DMS79 treated with DMSO at 0.1 percent for 48 hours (cell line): ENCODE results near the gene ANKMY1.

Experiments used
- DNase-seq: peaks from one replicate; lab custom pipeline; 2025; lab: John Stamatoyannopoulos, UW

The ANKMY1 gene

GRCh38 chr2:240581811-240582210 lies 24.0 kb upstream of the ANKMY1 start:
- no peak for DNase-seq

GRCh38 chr2:240579771-240580614 lies 22.2 kb upstream of the ANKMY1 start:
- peak; percentile 40 for DNase-seq

GRCh38 chr2:240579071-240579762 lies 21.4 kb upstream of the ANKMY1 start:
- DNase-seq = no peak

- no peak for DNase-seq
Measured at GRCh38 chr2:240578488-240578887, 20.7 kb upstream of the ANKMY1 start.

- DNase-seq = no peak
Measured at GRCh38 chr2:240578110-240578450, 20.3 kb upstream of the ANKMY1 start.

- no peak for DNase-seq
Measured at GRCh38 chr2:240577281-240578109, 19.7 kb upstream of the ANKMY1 start.

GRCh38 chr2:240576436-240577205 lies 18.8 kb upstream of the ANKMY1 start:
- DNase-seq = no peak

GRCh38 chr2:240576036-240576435 lies 18.2 kb upstream of the ANKMY1 start:
- no peak for DNase-seq

- DNase-seq = no peak
Measured at GRCh38 chr2:240575101-240575965, 17.5 kb upstream of the ANKMY1 start.

- no peak for DNase-seq
Measured at GRCh38 chr2:240574386-240575100, 16.8 kb upstream of the ANKMY1 start.

GRCh38 chr2:240573516-240574385 lies 16.0 kb upstream of the ANKMY1 start:
- no peak for DNase-seq

GRCh38 chr2:240573071-240573515 lies 15.3 kb upstream of the ANKMY1 start:
- DNase-seq = no peak

GRCh38 chr2:240572141-240573031 lies 14.6 kb upstream of the ANKMY1 start:
- DNase-seq = no peak

- no peak for DNase-seq
Measured at GRCh38 chr2:240571314-240571973, 13.7 kb upstream of the ANKMY1 start.

- no peak for DNase-seq
Measured at GRCh38 chr2:240570531-240571313, 12.9 kb upstream of the ANKMY1 start.

- DNase-seq = no peak
Measured at GRCh38 chr2:240569998-240570530, 12.3 kb upstream of the ANKMY1 start.
